Fibroblast of pulmonary artery (primary cell): ENCODE measurements around the gene CEP250.
"Not testable (repeated sequence)": the region's sequence is repeated elsewhere in the genome, so short reads cannot be mapped to it uniquely, and the experiment has no call there.

Experiments used
- DNase-seq: peaks from one replicate; pipeline ENCODE4 v3.0.0-alpha.2; 2010; ENCODE audit warnings: low read depth
- H3K4me3 ChIP-seq: replicated peaks from 2 replicates; pipeline ENCODE4 v1.5.1; 2011; ENCODE audit warnings: low read depth, mild to moderate bottlenecking, control low read depth, low read length, moderate library complexity
- TF ChIP-seq, protein P1 (sequence below): IDR thresholded peaks from 2 replicates; pipeline ENCODE4 v1.5.1; 2011; ENCODE audit warnings: mild to moderate bottlenecking, control low read depth, low read length, inconsistent platforms; ENCODE audit errors: missing control alignments

Gene CEP250

DNA sequence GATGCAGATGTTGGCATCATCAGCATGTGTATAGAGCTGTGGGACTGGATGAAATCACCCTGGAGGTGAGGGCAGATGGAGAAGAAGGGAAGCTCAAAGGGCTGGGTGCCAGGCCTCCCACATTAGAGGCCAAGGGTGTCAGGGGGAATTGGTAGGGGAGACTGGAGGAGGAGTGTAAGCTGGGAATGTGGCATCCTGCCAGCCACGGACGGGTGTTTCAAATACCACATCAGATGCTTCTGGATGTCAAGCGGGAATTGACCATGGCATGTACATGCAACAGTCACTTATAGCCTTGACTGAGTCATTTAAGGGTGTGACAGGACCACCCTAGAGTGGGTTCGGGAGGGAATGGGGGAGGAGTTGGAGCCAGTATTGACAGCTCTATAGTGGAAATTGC is 96.1 kb downstream of the CEP250 start:
- DNase-seq, result peak; percentile 12
- H3K4me3 ChIP-seq, result no peak overlapping the region
- TF ChIP-seq, protein P1, sequence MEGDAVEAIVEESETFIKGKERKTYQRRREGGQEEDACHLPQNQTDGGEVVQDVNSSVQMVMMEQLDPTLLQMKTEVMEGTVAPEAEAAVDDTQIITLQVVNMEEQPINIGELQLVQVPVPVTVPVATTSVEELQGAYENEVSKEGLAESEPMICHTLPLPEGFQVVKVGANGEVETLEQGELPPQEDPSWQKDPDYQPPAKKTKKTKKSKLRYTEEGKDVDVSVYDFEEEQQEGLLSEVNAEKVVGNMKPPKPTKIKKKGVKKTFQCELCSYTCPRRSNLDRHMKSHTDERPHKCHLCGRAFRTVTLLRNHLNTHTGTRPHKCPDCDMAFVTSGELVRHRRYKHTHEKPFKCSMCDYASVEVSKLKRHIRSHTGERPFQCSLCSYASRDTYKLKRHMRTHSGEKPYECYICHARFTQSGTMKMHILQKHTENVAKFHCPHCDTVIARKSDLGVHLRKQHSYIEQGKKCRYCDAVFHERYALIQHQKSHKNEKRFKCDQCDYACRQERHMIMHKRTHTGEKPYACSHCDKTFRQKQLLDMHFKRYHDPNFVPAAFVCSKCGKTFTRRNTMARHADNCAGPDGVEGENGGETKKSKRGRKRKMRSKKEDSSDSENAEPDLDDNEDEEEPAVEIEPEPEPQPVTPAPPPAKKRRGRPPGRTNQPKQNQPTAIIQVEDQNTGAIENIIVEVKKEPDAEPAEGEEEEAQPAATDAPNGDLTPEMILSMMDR, result no peak

DNA sequence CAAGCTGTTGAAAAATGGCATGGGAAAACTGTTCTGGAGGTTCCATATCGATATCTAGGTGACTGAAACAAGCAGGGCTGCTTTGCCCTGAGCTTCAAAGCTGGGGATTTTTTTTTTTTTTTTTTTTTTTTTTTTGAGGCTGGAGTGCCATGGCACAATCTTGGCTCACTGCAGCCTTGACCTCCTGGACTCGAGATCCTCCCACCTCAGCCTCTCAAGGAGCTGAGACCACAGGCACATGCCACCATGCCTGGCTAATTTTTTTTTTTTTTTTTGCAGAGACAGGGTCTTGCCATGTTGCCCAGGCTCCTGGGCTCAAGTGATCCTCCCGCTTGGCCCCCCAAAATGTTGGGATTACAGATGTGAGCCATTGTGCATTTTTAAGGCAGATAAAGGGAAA is 97.5 kb downstream of the CEP250 start:
- TF ChIP-seq, protein P1, result no peak
- H3K4me3 ChIP-seq, result no peak overlapping the region
- DNase-seq, result no peak

DNA sequence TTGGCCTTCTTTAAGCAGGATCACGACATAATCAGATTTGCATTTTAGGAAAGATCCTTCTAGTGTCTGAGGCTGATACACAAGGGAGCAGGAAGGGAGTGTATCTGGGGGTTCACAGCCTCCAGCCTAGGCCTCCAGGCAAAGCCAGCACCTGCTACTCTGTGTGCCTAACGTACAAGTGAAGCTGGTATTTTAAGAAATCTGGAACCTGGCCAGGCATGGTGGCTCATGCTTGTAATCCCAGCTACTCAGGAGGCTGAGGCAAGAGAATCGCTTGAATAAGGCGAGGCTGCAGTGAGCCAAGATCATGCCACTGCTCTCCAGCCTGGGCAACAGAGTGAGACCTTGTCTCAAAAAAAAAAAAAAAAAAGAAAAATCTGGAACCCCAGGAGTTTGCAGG is 100.1 kb downstream of the CEP250 start:
- DNase-seq, H3K4me3 ChIP-seq: not testable (repeated sequence)

DNA sequence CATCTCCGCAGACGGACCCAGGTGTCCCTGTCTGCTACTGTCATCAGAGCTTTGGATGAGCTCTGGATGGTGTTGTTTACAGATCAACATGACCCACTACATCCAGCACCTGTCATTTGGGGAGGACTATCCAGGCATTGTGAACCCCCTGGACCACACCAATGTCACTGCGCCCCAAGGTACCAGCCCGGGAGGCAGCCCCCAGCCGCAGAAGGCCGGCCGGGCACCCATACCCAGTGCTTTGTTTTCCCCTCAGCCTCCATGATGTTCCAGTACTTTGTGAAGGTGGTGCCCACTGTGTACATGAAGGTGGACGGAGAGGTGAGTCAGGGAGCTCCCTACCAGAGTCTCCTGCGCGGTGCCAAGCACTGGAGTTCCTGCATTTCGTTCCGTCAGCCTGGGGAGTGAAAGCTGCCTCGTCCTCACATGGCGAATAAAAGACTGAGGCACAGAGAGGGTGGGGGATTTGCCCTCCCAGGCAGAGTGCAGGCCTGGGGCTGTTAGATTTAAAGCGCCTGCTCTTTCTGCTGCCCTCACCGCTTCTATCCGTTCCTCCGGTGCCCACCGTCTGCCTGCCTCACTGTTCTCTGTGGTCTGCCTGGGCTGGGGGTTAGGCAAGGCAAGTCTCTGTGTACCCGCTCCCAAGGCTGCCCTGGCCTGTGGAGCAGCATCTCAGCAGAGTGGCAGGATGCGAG is 100.7 kb downstream of the CEP250 start:
- H3K4me3 ChIP-seq, result no peak overlapping the region
- TF ChIP-seq, protein P1, result no peak
- no peak for DNase-seq

DNA sequence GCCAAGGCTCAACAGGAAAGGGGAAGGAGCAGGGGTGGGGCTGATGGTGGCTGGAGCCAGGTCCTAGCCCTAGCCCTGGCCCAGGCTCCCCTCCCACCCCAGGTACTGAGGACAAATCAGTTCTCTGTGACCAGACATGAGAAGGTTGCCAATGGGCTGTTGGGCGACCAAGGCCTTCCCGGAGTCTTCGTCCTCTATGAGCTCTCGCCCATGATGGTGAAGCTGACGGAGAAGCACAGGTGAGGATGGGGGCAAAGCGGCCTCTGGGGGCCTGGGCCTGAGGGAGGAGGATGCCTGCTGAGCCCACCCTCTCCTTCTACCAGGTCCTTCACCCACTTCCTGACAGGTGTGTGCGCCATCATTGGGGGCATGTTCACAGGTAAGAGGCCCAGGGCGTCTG is 101.5 kb downstream of the CEP250 start:
- no peak for DNase-seq
- TF ChIP-seq, protein P1, result no peak
- H3K4me3 ChIP-seq, result no peak overlapping the region

DNA sequence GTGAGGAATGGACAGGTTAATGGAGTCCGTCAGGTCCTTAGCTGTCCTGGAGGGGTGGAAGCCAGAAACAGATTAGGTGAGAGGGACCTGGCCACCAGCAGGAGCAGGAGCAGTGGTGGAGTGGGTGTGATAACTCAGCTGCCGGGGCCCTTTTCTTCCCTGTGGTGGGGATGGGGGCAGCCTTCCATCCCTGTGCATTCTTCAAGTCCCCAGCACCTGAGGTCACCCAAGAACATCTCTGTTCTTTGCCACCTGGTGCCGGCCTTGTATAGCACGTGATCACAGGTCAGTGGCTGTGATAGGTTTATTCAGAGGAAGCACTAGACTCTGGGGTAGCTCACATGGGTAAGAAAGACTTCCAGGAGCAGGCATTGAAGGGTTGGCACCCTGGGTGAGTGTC is 103.1 kb downstream of the CEP250 start:
- no peak for DNase-seq
- H3K4me3 ChIP-seq, result no peak overlapping the region
- TF ChIP-seq, protein P1, result no peak

DNA sequence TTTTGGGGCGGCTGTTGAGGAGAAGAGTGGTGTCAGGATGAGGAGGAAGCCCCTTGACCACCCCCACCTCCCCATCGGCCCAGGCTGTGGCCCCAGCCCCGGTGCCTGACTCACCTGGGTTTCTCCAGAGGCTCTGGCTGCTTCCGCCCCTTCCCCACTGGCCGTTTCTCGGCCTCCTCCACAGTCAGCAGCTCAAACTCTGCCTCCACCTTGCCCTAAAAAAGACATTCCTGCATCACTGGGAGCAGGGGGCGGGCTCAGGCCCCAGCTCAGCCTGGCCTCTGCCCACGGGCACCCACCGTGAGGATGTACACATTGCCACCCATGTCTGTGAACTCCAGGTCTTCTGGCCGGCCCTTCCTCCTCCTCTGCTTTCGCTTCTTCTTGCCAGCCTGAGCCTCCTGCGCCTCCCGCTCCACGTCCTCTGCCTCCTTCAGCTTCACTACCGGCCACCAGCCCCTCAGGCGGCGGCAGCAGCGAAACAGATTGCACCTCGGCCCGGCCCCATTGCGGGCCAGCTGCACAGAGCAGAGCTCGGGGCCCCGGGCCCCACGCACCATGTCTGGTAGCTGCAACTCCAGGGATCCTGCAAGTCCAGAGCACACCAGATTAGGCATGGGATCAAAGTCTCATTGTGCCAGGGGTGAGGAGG is 103.8 kb downstream of the CEP250 start:
- DNase-seq, result no peak
- no peak overlapping the region for H3K4me3 ChIP-seq
- TF ChIP-seq, protein P1, result no peak
